Measurements from ENCODE around the gene GTF3C2. TPM values are rescaled to one million over a fixed set of nuclear protein-coding genes. Genes with fewer than 3 reads are reported as not detected.
A peak's percentile ranks its signal among the peaks of the same experiment; 100 is the strongest.

Gene GTF3C2
- total and polyA plus RNA-seq, 2 of the 13 experiments (the other 11 are each of a cell fraction or from before 2014, with no cell fraction given), result 77.5 to 130 TPM

DNA sequence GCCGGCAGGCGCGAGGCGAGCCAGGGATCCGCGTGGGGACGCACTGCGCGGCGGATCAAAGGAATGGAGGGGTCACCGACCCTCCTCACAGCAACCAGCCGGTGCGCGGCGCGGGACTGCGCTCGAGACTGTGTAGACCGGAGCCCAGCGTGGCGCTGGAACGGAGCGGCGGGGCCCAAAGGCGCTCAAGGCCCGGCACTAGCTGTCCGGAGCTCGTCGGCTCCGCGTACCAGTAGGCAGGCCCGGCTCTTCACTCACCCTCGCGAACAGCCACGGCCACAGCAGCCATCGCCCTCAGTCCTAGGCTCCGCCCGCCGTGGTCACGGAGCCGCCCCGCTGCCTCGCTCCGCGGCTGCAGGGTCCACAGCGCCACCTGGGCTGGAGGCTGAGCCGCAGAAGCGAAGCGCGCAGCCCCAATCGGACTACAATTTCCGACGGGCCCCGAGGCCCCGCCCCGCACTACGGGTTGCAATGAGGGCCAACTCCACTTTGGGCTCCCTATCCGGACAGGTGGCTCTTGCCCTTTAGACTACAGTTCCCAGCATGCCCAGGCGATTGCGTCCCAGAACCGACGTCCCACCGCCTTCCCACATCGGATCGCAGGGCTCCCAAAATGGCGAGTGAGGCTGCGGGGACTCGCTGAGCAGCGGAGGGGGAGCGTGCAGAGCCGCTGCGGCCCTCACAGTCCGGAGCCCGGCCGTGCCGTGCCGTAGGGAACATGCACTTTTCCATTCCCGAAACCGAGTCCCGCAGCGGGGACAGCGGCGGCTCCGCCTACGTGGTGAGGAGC lies 13.7 kb upstream of the GTF3C2 start, which contains the start of the genes EIF2B4 and SNX17 (continued):
- TF ChIP-seq MLLT10 (CRISPR knock-in tag; IDR thresholded peaks at IDR 0.05) (no peak), NFYB (CRISPR knock-in tag; IDR thresholded peaks at IDR 0.05) (peak; percentile 50; the same call in 1 of the 2 replicates), PCBP2 (optimal IDR thresholded peaks at IDR 0.05; ENCODE audit: low read depth, low read length, poor library complexity, severe bottlenecking) (no peak), HES4 (CRISPR knock-in tag; IDR thresholded peaks at IDR 0.05; ENCODE audit: borderline replicate concordance) (peak; percentile 77; the same call in 1 of the 2 replicates), ATM (IDR thresholded peaks at IDR 0.05; ENCODE audit: borderline replicate concordance) (no peak), EZH2 (conservative IDR thresholded peaks at IDR 0.05; ENCODE audit: low read depth, low read length) (no peak), NFE2L2 (IDR thresholded peaks at IDR 0.05; ENCODE audit: low read length) (no peak), RBAK (CRISPR knock-in tag; IDR thresholded peaks at IDR 0.05) (0 out of 2 replicates have a peak, but pooled peaks have one; percentile 49), ZNF788 (CRISPR knock-in tag; IDR thresholded peaks at IDR 0.05; ENCODE audit: borderline replicate concordance) (peak; percentile 99), SKI (IDR thresholded peaks at IDR 0.05; ENCODE audit: partially characterized antibody) (peak; percentile 80), ATF7 (IDR thresholded peaks at IDR 0.05) (no peak), ATF7 (CRISPR knock-in tag; IDR thresholded peaks at IDR 0.05) (0 out of 2 replicates have a peak, but pooled peaks have one; percentile 82), ZNF160 (CRISPR knock-in tag; IDR thresholded peaks at IDR 0.05) (peak; percentile 72), ZFP62 (CRISPR knock-in tag; IDR thresholded peaks at IDR 0.05) (peak; percentile 98)
- TF ChIP-seq, protein P1, sequence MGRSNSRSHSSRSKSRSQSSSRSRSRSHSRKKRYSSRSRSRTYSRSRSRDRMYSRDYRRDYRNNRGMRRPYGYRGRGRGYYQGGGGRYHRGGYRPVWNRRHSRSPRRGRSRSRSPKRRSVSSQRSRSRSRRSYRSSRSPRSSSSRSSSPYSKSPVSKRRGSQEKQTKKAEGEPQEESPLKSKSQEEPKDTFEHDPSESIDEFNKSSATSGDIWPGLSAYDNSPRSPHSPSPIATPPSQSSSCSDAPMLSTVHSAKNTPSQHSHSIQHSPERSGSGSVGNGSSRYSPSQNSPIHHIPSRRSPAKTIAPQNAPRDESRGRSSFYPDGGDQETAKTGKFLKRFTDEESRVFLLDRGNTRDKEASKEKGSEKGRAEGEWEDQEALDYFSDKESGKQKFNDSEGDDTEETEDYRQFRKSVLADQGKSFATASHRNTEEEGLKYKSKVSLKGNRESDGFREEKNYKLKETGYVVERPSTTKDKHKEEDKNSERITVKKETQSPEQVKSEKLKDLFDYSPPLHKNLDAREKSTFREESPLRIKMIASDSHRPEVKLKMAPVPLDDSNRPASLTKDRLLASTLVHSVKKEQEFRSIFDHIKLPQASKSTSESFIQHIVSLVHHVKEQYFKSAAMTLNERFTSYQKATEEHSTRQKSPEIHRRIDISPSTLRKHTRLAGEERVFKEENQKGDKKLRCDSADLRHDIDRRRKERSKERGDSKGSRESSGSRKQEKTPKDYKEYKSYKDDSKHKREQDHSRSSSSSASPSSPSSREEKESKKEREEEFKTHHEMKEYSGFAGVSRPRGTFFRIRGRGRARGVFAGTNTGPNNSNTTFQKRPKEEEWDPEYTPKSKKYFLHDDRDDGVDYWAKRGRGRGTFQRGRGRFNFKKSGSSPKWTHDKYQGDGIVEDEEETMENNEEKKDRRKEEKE (IDR thresholded peaks at IDR 0.05), result no peak
- TF ChIP-seq, protein P2, sequence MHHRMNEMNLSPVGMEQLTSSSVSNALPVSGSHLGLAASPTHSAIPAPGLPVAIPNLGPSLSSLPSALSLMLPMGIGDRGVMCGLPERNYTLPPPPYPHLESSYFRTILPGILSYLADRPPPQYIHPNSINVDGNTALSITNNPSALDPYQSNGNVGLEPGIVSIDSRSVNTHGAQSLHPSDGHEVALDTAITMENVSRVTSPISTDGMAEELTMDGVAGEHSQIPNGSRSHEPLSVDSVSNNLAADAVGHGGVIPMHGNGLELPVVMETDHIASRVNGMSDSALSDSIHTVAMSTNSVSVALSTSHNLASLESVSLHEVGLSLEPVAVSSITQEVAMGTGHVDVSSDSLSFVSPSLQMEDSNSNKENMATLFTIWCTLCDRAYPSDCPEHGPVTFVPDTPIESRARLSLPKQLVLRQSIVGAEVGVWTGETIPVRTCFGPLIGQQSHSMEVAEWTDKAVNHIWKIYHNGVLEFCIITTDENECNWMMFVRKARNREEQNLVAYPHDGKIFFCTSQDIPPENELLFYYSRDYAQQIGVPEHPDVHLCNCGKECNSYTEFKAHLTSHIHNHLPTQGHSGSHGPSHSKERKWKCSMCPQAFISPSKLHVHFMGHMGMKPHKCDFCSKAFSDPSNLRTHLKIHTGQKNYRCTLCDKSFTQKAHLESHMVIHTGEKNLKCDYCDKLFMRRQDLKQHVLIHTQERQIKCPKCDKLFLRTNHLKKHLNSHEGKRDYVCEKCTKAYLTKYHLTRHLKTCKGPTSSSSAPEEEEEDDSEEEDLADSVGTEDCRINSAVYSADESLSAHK (CRISPR knock-in tag; IDR thresholded peaks at IDR 0.05; ENCODE audit: borderline replicate concordance), result peak; percentile 30; the same call in 1 of the 2 replicates
- TF ChIP-seq, protein P3, sequence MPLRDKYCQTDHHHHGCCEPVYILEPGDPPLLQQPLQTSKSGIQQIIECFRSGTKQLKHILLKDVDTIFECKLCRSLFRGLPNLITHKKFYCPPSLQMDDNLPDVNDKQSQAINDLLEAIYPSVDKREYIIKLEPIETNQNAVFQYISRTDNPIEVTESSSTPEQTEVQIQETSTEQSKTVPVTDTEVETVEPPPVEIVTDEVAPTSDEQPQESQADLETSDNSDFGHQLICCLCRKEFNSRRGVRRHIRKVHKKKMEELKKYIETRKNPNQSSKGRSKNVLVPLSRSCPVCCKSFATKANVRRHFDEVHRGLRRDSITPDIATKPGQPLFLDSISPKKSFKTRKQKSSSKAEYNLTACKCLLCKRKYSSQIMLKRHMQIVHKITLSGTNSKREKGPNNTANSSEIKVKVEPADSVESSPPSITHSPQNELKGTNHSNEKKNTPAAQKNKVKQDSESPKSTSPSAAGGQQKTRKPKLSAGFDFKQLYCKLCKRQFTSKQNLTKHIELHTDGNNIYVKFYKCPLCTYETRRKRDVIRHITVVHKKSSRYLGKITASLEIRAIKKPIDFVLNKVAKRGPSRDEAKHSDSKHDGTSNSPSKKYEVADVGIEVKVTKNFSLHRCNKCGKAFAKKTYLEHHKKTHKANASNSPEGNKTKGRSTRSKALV (CRISPR knock-in tag; IDR thresholded peaks at IDR 0.05), result peak; percentile 94
- TF ChIP-seq, protein P4, sequence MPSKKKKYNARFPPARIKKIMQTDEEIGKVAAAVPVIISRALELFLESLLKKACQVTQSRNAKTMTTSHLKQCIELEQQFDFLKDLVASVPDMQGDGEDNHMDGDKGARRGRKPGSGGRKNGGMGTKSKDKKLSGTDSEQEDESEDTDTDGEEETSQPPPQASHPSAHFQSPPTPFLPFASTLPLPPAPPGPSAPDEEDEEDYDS (CRISPR knock-in tag; IDR thresholded peaks at IDR 0.05), result peak; percentile 94
